Skin epidermis (tissue), 12 donors: ENCODE results near the gene RFX4.
"Not testable (repeated sequence)": the region's sequence is repeated elsewhere in the genome, so short reads cannot be mapped to it uniquely, and the experiment has no call there.

Experiments used
- H3K27ac ChIP-seq, 21 experiments: fragments of 200-600 bp; sonication (generic) in 11 of 21; one replicate each; pipeline ENCODE4 v1.5.0; 2020; ENCODE audit warnings: mild to moderate bottlenecking in 3 of 21, inconsistent platforms in 2 of 21, moderate library complexity in 2 of 21
- H3K4me3 ChIP-seq, 7 experiments: fragments of 200-600 bp; sonication (generic) in 2 of 7; one replicate each; pipeline ENCODE4 v1.5.0; 2020; ENCODE audit warnings: inconsistent platforms in 2 of 7, mild to moderate bottlenecking in 2 of 7, moderate library complexity in 1 of 7

RFX4 gene

DNA sequence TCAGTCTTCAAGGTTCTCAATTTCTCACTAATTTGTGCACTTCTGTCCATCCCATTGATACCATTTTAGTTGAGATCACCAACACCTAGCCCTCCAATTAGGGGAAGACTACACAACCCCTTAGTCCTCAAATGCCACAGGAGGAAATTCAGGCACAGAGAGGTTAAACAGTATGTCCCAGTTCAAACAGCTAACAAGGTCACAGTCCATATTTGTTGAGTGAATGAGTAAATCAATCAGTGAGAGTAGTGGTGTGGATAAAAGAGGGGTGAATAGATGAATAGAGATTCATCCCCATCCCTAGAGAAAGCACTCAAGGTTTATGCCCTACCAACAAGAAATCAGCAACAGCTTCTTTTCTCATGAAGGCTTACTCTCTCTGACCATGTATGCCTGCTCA is 97.5 kb downstream of the RFX4 start:
- no peak overlapping the region for H3K27ac ChIP-seq
- no peak overlapping the region for H3K4me3 ChIP-seq

DNA sequence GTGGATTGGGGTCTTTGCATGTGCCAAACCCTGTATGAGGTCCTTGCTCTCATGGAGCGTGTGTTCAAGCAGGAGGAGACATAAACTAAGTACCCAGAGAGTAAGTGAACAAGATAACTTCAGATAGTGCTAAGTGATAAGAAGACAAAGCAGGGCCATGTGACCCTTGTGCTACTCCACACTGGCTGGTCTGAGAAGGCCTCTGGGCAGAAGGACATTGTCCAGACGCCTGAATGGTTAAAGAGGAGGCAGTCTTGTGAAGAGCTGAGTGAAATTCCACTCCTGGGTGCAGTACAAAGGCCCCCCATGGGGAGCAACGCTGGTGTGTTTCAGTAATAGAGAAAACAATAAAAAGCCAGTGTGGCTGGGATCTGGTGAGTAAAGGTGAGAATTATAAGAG is 98.4 kb downstream of the RFX4 start:
- no peak overlapping the region for H3K4me3 ChIP-seq

DNA sequence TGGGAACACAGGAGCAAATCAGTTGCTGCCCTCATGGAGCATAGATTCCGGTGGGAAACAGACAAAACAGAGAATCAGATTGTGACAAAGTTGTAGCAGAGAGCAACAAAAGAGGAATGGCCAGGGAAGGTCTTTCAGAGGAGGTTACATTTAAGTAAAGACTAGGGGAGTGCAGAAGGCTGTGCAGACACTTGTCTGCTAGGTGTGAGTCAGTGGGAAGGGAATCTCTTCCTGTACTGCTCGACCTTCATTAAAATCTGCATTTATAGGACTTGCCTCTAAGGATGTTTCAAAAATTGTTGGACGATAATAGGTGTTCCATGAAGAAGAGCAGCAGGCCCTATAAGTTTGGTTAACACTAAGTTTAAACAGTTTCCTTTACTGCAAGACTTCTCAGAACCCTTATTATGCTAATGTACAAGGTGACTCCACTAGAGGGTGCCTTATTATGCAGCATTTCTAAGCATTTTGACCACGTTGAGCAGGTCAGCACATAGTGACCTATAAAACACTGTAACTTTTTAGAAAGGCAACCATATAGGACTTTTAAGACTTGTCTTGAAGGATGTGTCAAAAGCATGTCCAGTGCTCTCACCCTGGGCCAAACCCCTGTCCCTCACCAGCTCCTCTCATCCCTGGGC is 99.9 kb downstream of the RFX4 start:
- Histone ChIP-seq H3K27ac (no peak overlapping the region), H3K4me3 (no peak overlapping the region)

More for the DNA sequence above, 98.4 kb downstream of the RFX4 start:
- no peak overlapping the region for H3K27ac ChIP-seq

DNA sequence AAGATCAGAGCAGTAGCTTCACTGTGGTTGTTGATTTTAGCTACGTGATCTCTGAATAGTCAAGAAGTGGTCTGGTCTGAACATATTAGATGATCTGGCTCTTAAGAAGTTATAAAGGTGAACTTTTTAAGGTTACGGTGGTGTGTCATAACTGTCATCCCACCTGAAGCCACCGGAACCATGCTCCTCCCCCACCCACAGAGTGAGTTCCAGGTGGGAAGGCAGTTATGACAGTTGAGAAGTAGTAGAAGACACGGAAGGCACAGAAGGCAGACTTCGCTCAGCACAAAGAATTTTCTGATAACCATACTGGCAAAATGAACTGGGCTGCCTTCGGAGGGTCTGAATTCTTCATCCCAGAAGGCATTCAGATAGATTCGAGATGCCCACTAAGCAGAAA is 101.7 kb downstream of the RFX4 start:
- Histone ChIP-seq H3K27ac (no peak overlapping the region), H3K4me3 (no peak overlapping the region)

DNA sequence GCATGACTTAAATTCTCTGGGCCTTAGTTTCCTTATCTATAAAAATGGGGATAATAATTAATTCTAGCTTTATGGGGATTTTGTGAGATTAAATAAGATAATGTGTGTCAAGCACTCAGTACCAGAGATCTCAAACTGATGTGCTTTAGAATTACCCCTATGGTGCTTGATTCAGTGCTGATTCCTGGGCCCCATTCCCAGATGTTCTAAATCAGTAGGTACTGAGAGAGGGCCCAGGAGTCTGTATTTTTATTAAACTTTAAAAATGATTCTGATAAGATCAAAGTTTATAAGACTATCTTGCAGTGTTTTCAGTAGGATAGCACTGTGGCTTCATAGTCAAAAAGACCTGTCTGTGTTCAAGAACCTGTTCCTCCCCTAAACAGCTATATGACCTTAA is 102.6 kb downstream of the RFX4 start:
- H3K27ac ChIP-seq, result no peak overlapping the region

DNA sequence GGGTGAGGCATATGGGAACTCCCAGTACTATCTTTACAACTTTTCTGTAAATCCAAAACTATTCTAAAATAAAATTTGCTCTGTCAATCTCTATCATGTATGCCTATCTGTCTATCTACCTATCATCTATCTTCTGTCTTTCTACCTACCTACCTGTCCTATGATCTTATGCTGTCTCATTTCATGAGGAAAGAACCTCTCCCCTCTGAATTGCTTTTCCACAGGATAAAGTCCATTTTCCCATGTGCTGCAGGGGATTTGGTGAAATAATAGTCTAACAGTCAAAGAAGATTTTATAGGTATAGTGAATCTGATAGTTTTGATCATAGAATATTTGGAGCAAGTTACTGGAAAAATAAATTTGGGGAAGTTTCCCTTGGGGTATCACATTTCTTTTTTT is 104.9 kb downstream of the RFX4 start:
- H3K27ac ChIP-seq, result no peak overlapping the region
- no peak overlapping the region for H3K4me3 ChIP-seq

More for the DNA sequence above, 102.6 kb downstream of the RFX4 start:
- no peak overlapping the region for H3K4me3 ChIP-seq

DNA sequence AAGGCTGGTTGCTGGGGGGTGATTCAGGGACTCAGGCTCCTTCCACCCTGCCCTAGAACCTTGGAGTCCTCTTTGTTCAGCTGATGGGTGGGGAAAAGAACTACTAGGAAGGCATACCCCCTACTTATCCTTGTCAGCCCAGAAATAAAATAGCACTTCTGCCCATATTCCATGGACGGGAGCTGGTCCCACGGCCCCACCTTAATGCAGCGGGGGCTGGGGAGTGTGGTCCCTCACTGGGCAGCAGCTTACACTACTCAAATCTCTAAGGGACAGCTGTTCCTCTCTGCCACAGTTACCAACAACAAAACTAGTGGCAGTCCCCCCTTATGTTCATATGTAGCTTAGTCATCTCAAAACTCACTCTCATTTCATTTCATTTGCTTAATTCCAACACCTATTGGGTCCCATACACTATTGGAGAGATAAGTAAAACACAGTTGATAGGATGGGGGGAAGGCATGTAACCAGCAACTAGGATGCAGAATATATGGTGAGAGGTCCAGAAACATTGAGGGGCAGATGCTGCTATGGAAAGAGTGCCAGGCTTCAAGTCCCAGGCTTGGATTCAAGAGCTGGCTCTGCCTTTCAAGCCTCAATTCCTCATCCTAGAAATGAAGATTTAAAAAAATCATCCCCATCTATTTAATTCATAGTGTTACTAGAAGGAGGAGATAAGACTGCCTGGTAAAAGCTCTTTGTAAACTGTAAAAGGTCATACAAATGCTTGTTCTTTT is 107.9 kb downstream of the RFX4 start:
- Histone ChIP-seq H3K27ac (no peak overlapping the region), H3K4me3 (no peak overlapping the region)

DNA sequence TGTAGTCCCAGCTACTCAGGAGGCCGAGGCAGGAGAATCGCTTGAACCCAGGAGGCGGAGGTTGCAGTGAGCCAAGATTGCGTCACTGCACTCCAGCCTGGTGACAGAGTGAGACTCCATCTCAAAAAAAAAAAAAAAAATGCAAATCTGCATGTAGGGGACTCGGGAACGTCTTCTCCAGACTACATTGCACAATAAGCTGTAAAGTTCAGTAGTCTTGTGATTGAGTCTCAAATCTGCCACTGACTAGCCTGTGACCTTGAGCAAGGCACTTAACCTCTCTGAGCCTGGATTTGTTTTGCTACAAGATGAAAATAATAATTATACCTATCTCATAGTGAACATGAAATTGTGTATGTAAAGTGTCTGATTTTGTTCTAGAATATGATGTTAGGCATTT is 109.2 kb downstream of the RFX4 start:
- H3K27ac ChIP-seq, H3K4me3 ChIP-seq: not testable (repeated sequence)

DNA sequence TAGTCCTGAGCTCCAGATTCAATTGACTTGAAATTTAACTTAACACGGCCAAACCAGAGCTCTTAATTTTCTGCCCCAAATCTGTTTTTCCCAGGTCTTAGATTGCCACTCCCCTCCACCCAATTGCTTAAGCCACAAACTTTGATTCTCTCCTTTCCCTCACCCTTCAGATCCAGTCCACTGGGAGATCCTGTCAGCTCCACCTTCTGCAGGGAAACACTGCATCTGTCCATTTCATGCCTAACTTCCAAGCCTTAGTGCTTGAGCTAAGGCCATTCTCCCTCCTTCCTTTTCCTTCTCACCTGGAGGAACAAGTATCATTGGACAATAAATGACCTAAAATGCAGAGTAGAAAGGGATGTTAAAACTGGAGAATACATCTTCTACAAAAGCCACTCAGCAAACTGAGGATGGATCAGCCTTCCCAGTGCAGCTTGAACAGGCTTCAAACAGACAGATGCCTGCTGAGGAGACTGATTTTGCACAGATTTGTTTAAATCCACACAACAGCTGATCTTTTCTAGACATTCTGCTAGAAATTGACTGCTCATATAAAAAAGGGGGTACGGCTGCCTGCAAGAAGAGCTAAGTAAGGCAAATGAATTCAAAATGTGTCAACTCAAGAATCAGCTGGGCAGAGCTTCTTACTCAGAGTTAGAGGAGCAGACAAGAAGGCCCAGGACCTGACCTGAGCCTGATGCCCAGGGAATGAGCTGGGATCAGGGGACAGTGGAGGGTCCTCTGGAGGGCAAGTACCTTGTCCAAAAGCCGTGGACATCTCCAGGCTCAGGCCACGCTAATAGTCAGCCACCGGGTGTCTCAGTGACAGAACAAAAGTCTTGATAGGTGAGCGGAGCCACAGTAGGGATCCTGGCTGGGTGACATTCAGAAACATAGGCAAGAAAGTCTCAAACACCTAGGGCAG is 110.4 kb downstream of the RFX4 start:
- Histone ChIP-seq H3K27ac (no peak overlapping the region), H3K4me3 (no peak overlapping the region)

DNA sequence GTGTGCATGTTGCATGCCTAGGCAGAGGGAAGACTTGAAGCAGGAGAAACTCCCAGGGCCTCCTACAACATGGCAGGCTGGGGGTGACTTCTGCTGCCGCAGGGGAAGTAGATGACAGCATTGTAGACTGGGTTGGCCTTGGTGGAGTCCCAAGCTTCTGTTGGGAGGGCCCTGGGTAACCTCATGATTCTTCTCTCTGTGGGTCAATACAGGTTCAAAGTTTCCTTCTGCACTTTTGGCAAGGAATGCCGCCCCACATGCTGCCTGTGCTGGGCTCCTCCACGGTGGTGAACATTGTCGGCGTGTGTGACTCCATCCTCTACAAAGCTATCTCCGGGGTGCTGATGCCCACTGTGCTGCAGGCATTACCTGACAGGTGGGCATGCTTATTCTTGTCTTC is 113.3 kb downstream of the RFX4 start:
- Histone ChIP-seq H3K27ac (no peak overlapping the region), H3K4me3 (no peak overlapping the region)

DNA sequence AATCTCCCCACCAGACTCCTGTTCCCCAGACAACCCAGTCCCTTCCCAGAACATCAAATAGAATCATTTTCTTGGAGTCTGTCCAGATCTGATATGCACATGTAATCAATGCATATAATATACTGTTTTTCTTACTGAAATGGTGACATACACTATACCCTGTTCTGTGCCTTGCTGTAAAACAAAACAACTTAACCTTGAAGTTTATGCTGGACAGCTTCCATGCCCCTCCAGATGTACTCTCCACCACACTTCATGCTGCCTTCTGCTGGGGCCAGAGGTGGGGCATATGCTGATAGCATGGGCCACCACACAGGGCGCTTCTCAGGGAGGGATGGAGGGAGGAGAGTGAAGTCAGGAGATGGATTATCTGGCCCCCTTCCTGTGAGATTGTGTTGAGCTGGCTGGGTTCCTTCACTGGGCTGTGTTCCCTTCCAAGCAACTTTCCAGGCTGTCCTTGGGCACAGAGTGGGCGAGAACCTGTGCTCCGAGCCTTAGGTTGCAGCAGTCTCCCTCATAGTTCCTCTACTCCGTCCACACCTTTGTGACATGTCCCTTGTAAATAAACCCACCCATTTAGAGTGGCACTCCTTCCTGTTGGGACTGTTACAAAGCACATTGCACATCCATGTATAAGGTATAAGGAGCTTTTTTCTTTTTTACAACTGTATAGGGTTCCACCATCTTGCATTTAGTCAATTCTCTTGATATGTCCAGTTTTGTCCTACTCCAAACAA is 114.0 kb downstream of the RFX4 start:
- Histone ChIP-seq H3K4me3 (no peak overlapping the region), H3K27ac (no peak overlapping the region)

DNA sequence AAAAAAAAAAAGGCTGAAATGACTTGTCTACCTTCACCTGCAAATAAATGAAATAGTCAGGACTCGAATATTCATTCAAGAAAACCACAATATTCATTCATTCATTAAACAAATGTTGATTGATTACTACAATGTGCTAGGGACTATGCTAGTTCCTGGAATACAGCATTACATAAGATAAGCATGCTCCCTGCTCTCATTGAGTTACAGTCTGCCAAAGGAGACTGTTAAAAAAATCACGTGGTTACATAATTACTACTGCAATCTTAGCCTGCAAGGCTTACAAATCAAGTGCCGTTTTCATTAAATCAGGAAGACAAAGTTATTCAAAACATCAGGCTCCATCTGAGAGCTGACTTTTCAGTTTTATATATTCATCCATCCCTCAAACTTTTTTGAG is 121.3 kb downstream of the RFX4 start:
- Histone ChIP-seq H3K27ac (no peak overlapping the region), H3K4me3 (no peak overlapping the region)

DNA sequence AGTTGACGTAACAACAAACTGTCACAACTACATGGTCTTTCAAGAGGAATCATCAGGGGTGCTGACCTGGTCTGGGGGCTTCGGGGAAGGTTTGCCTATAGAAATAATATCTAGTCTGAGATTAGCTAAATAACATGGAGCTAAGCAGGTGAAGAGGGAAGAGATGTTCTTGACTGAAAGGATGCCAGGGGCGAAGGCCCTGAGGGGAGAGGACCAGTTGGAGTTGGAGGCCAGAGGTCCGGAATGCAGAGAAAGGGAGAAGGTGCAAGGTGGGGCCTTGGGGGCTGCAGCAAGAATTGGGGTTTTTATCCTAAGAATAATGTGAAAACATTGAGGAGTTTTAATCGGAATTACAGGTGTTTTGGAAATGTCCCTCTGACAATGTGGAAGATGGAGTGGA is 123.2 kb downstream of the RFX4 start:
- Histone ChIP-seq H3K4me3 (no peak overlapping the region), H3K27ac (no peak overlapping the region)

DNA sequence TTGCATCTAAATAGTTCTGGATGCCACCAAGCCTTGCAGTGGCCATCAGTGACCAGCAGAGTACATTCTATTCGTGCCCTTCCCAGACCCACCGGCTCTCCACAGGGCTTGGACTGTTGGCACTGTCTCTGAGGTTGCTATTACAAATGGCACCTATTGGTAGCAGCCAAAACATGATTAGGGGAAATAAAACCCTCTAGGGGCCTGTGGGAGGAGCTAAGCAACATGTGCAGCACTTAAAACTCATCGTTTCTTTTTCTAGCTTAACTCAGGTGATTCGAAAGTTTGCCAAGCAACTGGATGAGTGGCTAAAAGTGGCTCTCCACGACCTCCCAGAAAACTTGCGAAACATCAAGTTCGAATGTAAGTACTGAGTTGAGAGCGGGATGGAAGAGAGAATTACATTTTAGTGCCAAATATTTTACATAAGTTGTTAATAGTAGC is 126.3 kb downstream of the RFX4 start:
- Histone ChIP-seq H3K4me3 (no peak overlapping the region), H3K27ac (no peak overlapping the region)

DNA sequence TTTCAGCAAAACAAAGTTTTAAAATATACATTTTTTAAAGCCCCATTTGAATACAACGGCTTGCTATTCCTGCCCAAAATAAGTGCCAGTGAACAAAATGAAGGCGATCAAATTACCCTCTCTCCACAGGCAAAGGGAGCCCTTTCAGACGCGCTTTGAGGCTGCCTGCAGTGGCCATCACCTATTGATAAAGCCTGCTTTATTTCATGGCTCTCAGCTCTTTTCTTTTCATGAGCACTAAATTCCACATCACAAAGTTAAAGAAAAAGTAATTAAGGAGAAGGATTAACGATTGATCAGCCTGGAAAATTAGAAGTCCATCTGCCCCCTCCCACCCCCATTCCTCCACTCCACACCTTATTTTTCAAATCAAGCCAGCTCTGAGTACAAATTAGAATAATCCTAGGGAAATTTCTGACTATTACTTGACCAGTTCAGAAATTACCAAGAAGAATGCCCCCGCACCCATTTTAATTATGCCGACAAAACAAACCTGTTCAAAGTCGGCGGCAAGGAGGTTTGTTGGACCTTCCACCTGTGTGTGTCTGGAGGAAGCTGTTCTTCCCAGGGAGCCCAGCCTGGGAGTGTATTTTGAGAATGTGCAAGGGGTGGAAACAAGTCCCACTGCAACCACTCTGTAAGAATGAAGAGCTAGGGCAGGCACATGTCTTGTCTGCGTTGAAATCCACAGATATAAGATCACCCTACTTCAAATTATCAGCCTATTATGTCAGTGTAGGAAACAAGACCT is 127.5 kb downstream of the RFX4 start:
- Histone ChIP-seq H3K27ac (no peak overlapping the region), H3K4me3 (no peak overlapping the region)

DNA sequence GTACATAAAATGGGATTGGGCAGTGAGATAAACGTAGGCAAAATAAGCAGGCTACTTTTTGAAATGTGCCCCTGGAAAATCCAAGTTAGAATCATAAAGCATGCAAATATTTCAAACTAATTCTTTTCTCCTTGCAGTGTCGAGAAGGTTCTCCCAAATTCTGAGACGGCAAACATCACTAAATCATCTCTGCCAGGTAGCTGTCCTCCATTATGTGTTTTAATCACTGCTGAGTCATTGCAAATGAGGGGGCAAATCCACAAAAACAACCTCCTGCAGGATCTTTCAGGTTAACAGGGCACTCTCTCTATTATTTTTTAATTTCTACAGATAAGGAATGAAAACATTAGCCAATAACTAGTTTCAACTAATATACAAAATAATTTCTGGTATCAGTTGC is 128.5 kb downstream of the RFX4 start:
- H3K27ac ChIP-seq, result no peak overlapping the region
- no peak overlapping the region for H3K4me3 ChIP-seq

DNA sequence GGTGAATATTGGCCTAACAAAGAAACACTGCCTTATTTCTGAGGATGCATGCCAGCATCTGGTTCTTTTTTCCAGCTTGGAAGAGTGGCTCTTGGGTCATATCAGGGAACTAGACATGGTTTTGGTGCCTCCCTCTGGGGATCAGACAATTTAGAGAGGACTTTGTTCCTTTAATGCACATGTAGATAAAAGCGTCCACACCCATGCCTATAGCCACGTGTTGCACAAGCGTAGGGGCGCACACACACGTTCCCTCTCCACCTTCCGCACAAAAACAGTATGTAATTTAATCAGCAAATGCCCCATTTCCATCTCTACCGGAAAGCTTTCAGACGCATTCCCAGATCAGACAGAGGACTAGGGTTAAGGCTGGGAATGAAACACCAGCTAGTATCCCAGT is 130.0 kb downstream of the RFX4 start:
- no peak overlapping the region for H3K4me3 ChIP-seq
- H3K27ac ChIP-seq, result no peak overlapping the region

DNA sequence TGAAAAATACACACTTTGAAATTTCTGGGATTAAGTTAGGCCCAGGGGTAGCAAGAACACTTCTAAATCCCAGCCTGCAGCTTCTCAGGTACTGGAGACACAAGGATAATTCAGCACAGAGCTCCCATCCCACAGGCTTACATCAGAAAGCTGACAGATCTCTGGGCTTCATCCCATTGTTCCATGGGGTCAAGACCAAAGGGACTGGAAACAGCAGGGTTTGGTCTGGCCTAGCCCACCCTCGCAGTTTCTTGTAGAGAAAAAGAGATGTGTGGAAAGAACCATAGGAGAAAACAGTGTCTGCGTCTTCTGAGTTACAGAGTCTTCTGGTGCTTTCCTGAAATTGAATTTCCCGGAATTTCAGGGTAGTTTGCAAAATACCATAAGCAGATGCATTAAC is 132.1 kb downstream of the RFX4 start:
- no peak overlapping the region for H3K4me3 ChIP-seq
- H3K27ac ChIP-seq, result no peak overlapping the region

DNA sequence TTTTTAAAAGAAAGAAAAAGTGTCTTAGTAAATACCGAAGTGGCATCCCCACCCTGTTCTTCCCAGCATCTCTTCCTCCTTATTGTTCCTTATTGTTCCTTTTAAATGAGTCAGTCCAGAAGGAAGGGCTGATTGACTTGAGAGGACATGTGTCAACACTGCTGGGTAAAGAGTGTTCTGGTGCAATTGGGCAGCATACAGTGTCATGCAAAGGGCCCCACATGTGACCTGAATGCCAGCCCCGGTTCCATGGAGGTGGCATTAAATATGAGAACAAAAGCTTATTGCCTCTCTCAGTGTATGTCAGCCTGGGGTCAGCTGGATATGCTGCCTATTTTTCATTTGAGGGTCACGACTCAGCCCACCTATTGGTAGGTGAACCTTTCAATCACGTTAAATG is 132.8 kb downstream of the RFX4 start:
- Histone ChIP-seq H3K27ac (no peak overlapping the region), H3K4me3 (no peak overlapping the region)
